MM.1S (cell line): ENCODE measurements around the gene SLC8A3.

Experiments used
- EZH2phosphoT487 ChIP-seq: fragments of 300-600 bp; sonication (generic); IDR thresholded peaks from 2 replicates; pipeline ENCODE4 v1.6.1; 2018; ENCODE audit warnings: antibody characterized with exemption, low read length
- TF ChIP-seq, protein P1 (sequence below): fragments of 300-600 bp; sonication (generic); IDR thresholded peaks from 2 replicates; pipeline ENCODE4 v1.5.1; 2016; ENCODE audit warnings: antibody characterized with exemption, low read length, mixed read lengths

DNA sequence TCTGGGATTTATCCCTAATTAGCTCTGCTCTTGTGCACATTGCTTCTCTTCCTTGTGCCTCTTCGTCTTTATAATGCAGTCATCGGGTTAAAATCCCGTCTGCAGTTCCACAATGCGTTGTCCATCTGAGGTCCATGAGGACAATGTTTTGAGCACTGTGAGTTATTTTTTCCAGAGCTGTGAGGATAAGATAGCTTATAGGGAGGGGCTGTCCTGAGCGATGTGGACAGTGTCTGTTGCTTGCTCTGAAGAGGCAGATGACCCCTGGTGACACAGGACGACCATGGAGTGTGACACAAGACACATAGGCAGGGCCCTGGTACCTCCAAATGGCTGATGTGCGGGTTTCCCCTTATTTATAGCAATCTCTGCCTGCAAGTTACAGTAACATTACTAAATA, 177.0 kb downstream of the SLC8A3 start:
- TF ChIP-seq, protein P1, sequence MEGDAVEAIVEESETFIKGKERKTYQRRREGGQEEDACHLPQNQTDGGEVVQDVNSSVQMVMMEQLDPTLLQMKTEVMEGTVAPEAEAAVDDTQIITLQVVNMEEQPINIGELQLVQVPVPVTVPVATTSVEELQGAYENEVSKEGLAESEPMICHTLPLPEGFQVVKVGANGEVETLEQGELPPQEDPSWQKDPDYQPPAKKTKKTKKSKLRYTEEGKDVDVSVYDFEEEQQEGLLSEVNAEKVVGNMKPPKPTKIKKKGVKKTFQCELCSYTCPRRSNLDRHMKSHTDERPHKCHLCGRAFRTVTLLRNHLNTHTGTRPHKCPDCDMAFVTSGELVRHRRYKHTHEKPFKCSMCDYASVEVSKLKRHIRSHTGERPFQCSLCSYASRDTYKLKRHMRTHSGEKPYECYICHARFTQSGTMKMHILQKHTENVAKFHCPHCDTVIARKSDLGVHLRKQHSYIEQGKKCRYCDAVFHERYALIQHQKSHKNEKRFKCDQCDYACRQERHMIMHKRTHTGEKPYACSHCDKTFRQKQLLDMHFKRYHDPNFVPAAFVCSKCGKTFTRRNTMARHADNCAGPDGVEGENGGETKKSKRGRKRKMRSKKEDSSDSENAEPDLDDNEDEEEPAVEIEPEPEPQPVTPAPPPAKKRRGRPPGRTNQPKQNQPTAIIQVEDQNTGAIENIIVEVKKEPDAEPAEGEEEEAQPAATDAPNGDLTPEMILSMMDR: no peak
- no peak for TF ChIP-seq EZH2phosphoT487
